GM19239 (cell line): ENCODE data around the gene CAMK1D.
"Not testable (repeated sequence)": the region's sequence is repeated elsewhere in the genome, so short reads cannot be mapped to it uniquely, and the experiment has no call there.

Experiments
- DNase-seq: peaks from one replicate; pipeline ENCODE4 v3.0.0; 2011; ENCODE audit warnings: low spot score; ENCODE audit not compliant: insufficient read length
- FAIRE-seq: peaks from 2 replicates; lab custom pipeline; 2011; peaks lifted over from hg19 to GRCh38; lab: Jason Lieb, UNC

The CAMK1D gene

GRCh38 chr10:12338981-12339380 is 10.4 kb upstream of the CAMK1D start:
- FAIRE-seq (no peak), DNase-seq (no peak)

- peak; percentile 86 for FAIRE-seq
- DNase-seq = no peak
Observed at GRCh38 chr10:12340371-12340770, 9.0 kb upstream of the CAMK1D start.

GRCh38 chr10:12340937-12341336 is 8.4 kb upstream of the CAMK1D start:
- FAIRE-seq = no peak
- DNase-seq = no peak

- FAIRE-seq = no peak
- DNase-seq = no peak
Observed at GRCh38 chr10:12341526-12341925, 7.8 kb upstream of the CAMK1D start.

- DNase-seq (no peak), FAIRE-seq (no peak)
Observed at GRCh38 chr10:12344375-12345110, 4.8 kb upstream of the CAMK1D start.

- DNase-seq (no peak), FAIRE-seq (no peak)
Observed at GRCh38 chr10:12346707-12347106, 2.6 kb upstream of the CAMK1D start.

- FAIRE-seq (no peak), DNase-seq (no peak)
Observed at GRCh38 chr10:12348294-12348869, 965 bp upstream of the CAMK1D start.

- no peak for DNase-seq
- peak; percentile 18 for FAIRE-seq
Observed at GRCh38 chr10:12349629-12350166, 351 bp downstream of the CAMK1D start.

- DNase-seq (peak; percentile 54), FAIRE-seq (peak; percentile 96)
Observed at GRCh38 chr10:12350167-12350872, 973 bp downstream of the CAMK1D start.

- FAIRE-seq (no peak), DNase-seq (no peak)
Observed at GRCh38 chr10:12350925-12351324, 1.6 kb downstream of the CAMK1D start.

- FAIRE-seq (no peak), DNase-seq (no peak)
Observed at GRCh38 chr10:12351447-12351846, 2.1 kb downstream of the CAMK1D start.

- no peak for FAIRE-seq
Observed at GRCh38 chr10:12351889-12352288, 2.5 kb downstream of the CAMK1D start.

GRCh38 chr10:12353399-12354242 is 4.3 kb downstream of the CAMK1D start:
- peak; percentile 71 for FAIRE-seq
- no peak for DNase-seq

More at GRCh38 chr10:12351889-12352288, 2.5 kb downstream of the CAMK1D start:
- DNase-seq = no peak

GRCh38 chr10:12354696-12355095 is 5.3 kb downstream of the CAMK1D start:
- DNase-seq, FAIRE-seq: not testable (repeated sequence)

- DNase-seq = no peak
- no peak for FAIRE-seq
Observed at GRCh38 chr10:12355384-12355783, 6.0 kb downstream of the CAMK1D start.

GRCh38 chr10:12357525-12358151 is 8.3 kb downstream of the CAMK1D start:
- DNase-seq = no peak
- FAIRE-seq = no peak

GRCh38 chr10:12358863-12359564 is 9.7 kb downstream of the CAMK1D start:
- peak; percentile 18 for FAIRE-seq
- no peak for DNase-seq

- FAIRE-seq (no peak), DNase-seq (no peak)
Observed at GRCh38 chr10:12360461-12360860, 11.1 kb downstream of the CAMK1D start.

- not testable (repeated sequence) for FAIRE-seq
Observed at GRCh38 chr10:12361115-12361514, 11.8 kb downstream of the CAMK1D start.

More at GRCh38 chr10:12361115-12361514, 11.8 kb downstream of the CAMK1D start:
- not testable (repeated sequence) for DNase-seq
